ENCODE measurements around the gene ZSCAN9. TPM values are rescaled to one million over a fixed set of nuclear protein-coding genes. Genes with fewer than 3 reads are reported as not detected.

The ZSCAN9 gene
- total and polyA plus RNA-seq, 9 of the 15 experiments (the other 6 are each of a cell fraction or from before 2014, with no cell fraction given), result 18.8 to 48.9 (median 28.7) TPM

GRCh38 chr6:28266962-28267694, 42.1 kb downstream of the ZSCAN9 start, which contains the start of gene ZSCAN26 (continued):
- TF ChIP-seq VEZF1 (CRISPR knock-in tag; IDR thresholded peaks at IDR 0.05) (peak; percentile 57; the same call in 1 of the 2 replicates), GTF2F1 (IDR thresholded peaks at IDR 0.05; ENCODE audit: low read depth, low read length) (no peak; the same call in 1 of the 2 replicates), ZNF584 (CRISPR knock-in tag; IDR thresholded peaks at IDR 0.05; ENCODE audit: low read depth) (no peak), ELF2 (CRISPR knock-in tag; IDR thresholded peaks at IDR 0.05) (no peak), ATF6 (CRISPR knock-in tag; IDR thresholded peaks at IDR 0.05) (0 out of 2 replicates have a peak, but pooled peaks have one; percentile 82), HIVEP1 (CRISPR knock-in tag; IDR thresholded peaks at IDR 0.05) (peak; percentile 75; the same call in 1 of the 2 replicates), ARNT (IDR thresholded peaks at IDR 0.05) (peak in 1 of 2 experiments; percentile 79; a peak in 1 of 4 replicates), ZNF184 (CRISPR knock-in tag; IDR thresholded peaks at IDR 0.05) (no peak), MAFK (IDR thresholded peaks at IDR 0.05; ENCODE audit: low read length) (no peak), THAP7 (CRISPR knock-in tag; IDR thresholded peaks at IDR 0.05) (no peak), ZNF785 (CRISPR knock-in tag; IDR thresholded peaks at IDR 0.05) (no peak), MCM3 (IDR thresholded peaks at IDR 0.05) (no peak), FOXP4 (CRISPR knock-in tag; IDR thresholded peaks at IDR 0.05; ENCODE audit: borderline replicate concordance) (no peak), MTA1 (IDR thresholded peaks at IDR 0.05; ENCODE audit: borderline replicate concordance) (peak; percentile 59), FOXK2 (conservative IDR thresholded peaks at IDR 0.05 in 1 of 2, IDR thresholded peaks at IDR 0.05 in 1 of 2; ENCODE audit: low read depth in 2 of 2) (peak; percentile 43 to 65)
- TF ChIP-seq, protein P1, sequence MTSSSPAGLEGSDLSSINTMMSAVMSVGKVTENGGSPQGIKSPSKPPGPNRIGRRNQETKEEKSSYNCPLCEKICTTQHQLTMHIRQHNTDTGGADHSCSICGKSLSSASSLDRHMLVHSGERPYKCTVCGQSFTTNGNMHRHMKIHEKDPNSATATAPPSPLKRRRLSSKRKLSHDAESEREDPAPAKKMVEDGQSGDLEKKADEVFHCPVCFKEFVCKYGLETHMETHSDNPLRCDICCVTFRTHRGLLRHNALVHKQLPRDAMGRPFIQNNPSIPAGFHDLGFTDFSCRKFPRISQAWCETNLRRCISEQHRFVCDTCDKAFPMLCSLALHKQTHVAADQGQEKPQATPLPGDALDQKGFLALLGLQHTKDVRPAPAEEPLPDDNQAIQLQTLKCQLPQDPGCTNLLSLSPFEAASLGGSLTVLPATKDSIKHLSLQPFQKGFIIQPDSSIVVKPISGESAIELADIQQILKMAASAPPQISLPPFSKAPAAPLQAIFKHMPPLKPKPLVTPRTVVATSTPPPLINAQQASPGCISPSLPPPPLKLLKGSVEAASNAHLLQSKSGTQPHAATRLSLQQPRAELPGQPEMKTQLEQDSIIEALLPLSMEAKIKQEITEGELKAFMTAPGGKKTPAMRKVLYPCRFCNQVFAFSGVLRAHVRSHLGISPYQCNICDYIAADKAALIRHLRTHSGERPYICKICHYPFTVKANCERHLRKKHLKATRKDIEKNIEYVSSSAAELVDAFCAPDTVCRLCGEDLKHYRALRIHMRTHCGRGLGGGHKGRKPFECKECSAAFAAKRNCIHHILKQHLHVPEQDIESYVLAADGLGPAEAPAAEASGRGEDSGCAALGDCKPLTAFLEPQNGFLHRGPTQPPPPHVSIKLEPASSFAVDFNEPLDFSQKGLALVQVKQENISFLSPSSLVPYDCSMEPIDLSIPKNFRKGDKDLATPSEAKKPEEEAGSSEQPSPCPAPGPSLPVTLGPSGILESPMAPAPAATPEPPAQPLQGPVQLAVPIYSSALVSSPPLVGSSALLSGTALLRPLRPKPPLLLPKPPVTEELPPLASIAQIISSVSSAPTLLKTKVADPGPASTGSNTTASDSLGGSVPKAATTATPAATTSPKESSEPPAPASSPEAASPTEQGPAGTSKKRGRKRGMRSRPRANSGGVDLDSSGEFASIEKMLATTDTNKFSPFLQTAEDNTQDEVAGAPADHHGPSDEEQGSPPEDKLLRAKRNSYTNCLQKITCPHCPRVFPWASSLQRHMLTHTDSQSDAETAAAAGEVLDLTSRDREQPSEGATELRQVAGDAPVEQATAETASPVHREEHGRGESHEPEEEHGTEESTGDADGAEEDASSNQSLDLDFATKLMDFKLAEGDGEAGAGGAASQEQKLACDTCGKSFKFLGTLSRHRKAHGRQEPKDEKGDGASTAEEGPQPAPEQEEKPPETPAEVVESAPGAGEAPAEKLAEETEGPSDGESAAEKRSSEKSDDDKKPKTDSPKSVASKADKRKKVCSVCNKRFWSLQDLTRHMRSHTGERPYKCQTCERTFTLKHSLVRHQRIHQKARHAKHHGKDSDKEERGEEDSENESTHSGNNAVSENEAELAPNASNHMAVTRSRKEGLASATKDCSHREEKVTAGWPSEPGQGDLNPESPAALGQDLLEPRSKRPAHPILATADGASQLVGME (CRISPR knock-in tag; IDR thresholded peaks at IDR 0.05), result peak; percentile 95

Data from K562 (cell line).